MCF 10A (cell line): ENCODE data around the gene OMA1. TPM values are rescaled to one million over a fixed set of nuclear protein-coding genes. Genes with fewer than 3 reads are reported as not detected.

ENCODE experiments used
- BruUV-seq: library from RNA; stranded (reverse); fragments of 400-500 nt; replicated peaks from 2 replicates; lab custom pipeline; 2021; lab: Mats Ljungman, UMichigan
- CTCF ChIA-PET: fragments of 300-600 bp; sonication (Branson Sonifier 250); formaldehyde crosslinking; extraction: SDS; loops from one replicate; lab custom pipeline; 2021; ENCODE audit warnings: antibody characterized with exemption, inconsistent platforms; lab: Yijun Ruan, JAX
- POLR2A ChIA-PET: fragments of 300-600, 350-650 bp; sonication (Branson Sonifier 250); formaldehyde crosslinking; extraction: SDS; loops from one replicate; lab custom pipeline; 2020; ENCODE audit warnings: antibody characterized with exemption, inconsistent platforms; lab: Yijun Ruan, JAX
- DNase-seq: peaks from one replicate; pipeline ENCODE4 v3.0.0-alpha.2; 2018; ENCODE audit not compliant: unreplicated experiment
- H3K27ac Mint-ChIP-seq: one replicate; pipeline ENCODE4 v1.8.0; 2022; ENCODE audit warnings: mild to moderate bottlenecking, low read depth, mixed read lengths; ENCODE audit not compliant: unreplicated experiment
- H3K27me3 Mint-ChIP-seq: one replicate; pipeline ENCODE4 v1.8.0; 2022; ENCODE audit warnings: mixed read lengths; ENCODE audit not compliant: insufficient read depth, unreplicated experiment
- H3K36me3 Mint-ChIP-seq: one replicate; pipeline ENCODE4 v1.8.0; 2022; ENCODE audit warnings: mild to moderate bottlenecking, moderate library complexity, mixed read lengths; ENCODE audit not compliant: insufficient read depth, unreplicated experiment
- H3K4me1 Mint-ChIP-seq: one replicate; pipeline ENCODE4 v1.8.0; 2022; ENCODE audit warnings: mixed read lengths; ENCODE audit not compliant: insufficient read depth, unreplicated experiment
- H3K4me3 Mint-ChIP-seq: one replicate; pipeline ENCODE4 v1.8.0; 2022; ENCODE audit warnings: mild to moderate bottlenecking, moderate library complexity, mixed read lengths; ENCODE audit not compliant: unreplicated experiment
- H3K9me3 Mint-ChIP-seq: one replicate; pipeline ENCODE4 v1.8.0; 2022; ENCODE audit warnings: mixed read lengths; ENCODE audit not compliant: unreplicated experiment
- intact Hi-C: fragments of 100-400 bp; cut with micrococcal nuclease; formaldehyde crosslinking; loops from 2 replicates; pipeline ENCODE4 v1.14.1; 2022
- total RNA-seq: library from RNA; stranded (reverse); gene quantifications from 2 replicates; pipeline ENCODE4 v1.2.3, GENCODE V29; 2022
- TF ChIP-seq, protein P1 (sequence below): fragments of 200-600 bp; IDR thresholded peaks from one replicate; pipeline ENCODE4 v1.8.0; 2022; ENCODE audit warnings: antibody characterized with exemption, mild to moderate bottlenecking; ENCODE audit not compliant: unreplicated experiment

Gene OMA1
- total RNA-seq, 1 experiment from 2014 or later: 15.7 TPM

- peak overlapping the region; percentile 70 for H3K27ac Mint-ChIP-seq
- peaks cover 29% of the 10 kb centered on the region for H3K4me1 Mint-ChIP-seq
- intact Hi-C loops: no loop called here
- H3K36me3 Mint-ChIP-seq: no peaks in the 10 kb centered on the region
- H3K9me3 Mint-ChIP-seq: no peaks in the 10 kb centered on the region
- TF ChIP-seq, protein P1, sequence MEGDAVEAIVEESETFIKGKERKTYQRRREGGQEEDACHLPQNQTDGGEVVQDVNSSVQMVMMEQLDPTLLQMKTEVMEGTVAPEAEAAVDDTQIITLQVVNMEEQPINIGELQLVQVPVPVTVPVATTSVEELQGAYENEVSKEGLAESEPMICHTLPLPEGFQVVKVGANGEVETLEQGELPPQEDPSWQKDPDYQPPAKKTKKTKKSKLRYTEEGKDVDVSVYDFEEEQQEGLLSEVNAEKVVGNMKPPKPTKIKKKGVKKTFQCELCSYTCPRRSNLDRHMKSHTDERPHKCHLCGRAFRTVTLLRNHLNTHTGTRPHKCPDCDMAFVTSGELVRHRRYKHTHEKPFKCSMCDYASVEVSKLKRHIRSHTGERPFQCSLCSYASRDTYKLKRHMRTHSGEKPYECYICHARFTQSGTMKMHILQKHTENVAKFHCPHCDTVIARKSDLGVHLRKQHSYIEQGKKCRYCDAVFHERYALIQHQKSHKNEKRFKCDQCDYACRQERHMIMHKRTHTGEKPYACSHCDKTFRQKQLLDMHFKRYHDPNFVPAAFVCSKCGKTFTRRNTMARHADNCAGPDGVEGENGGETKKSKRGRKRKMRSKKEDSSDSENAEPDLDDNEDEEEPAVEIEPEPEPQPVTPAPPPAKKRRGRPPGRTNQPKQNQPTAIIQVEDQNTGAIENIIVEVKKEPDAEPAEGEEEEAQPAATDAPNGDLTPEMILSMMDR: no peak
- CTCF ChIA-PET: interaction anchor here (0.6 to 5.3 kb wide), 8 partner anchors 10 to 1753 kb away, joined by 3 to 58 read pairs (median 4); partner anchors contain the start of gene OMA1
- H3K27me3 Mint-ChIP-seq: no peaks in the 10 kb centered on the region
- BruUV-seq: no TSS peak
- peak; percentile 69 for DNase-seq
- POLR2A ChIA-PET: interaction anchor here (0.6 to 9.8 kb wide), 13 partner anchors 11 to 1177 kb away, joined by 3 to 151 read pairs (median 7); partner anchors contain the start of gene OMA1
- peak overlapping the region; percentile 89 for H3K4me3 Mint-ChIP-seq
Measured at GRCh38 chr1:58573705-58574591, 27.4 kb upstream of the OMA1 start.

GRCh38 chr1:58573138-58573537, 26.6 kb upstream of the OMA1 start:
- ChIA-PET CTCF (interaction anchor here (0.6 to 5.3 kb wide), 9 partner anchors 11 to 1279 kb away, joined by 3 to 58 read pairs (median 3); partner anchors contain the start of gene OMA1), POLR2A (interaction anchor here (0.7 to 9.8 kb wide), 17 partner anchors 11 to 1177 kb away, joined by 3 to 151 read pairs (median 7); partner anchors contain the start of gene OMA1)
- Mint-ChIP-seq H3K4me1 (peaks cover 32% of the 10 kb centered on the region), H3K9me3 (no peaks in the 10 kb centered on the region), H3K36me3 (no peaks in the 10 kb centered on the region), H3K4me3 (peak overlapping the region; percentile 89), H3K27ac (peak overlapping the region; percentile 70), H3K27me3 (no peaks in the 10 kb centered on the region)
- no peak for DNase-seq
- TF ChIP-seq, protein P1: no peak
- BruUV-seq: no TSS peak
- intact Hi-C loops: no loop called here

- POLR2A ChIA-PET: interaction anchor here (0.6 to 9.8 kb wide), 18 partner anchors 10 to 360 kb away, joined by 3 to 151 read pairs (median 6); partner anchors contain the start of gene OMA1
- H3K4me3 Mint-ChIP-seq: peak overlapping the region; percentile 89
Measured at GRCh38 chr1:58572690-58573089, 26.2 kb upstream of the OMA1 start.

More at GRCh38 chr1:58572690-58573089, 26.2 kb upstream of the OMA1 start:
- Mint-ChIP-seq H3K27me3 (no peaks in the 10 kb centered on the region), H3K9me3 (no peaks in the 10 kb centered on the region), H3K27ac (peak overlapping the region; percentile 70), H3K36me3 (no peaks in the 10 kb centered on the region), H3K4me1 (peaks cover 32% of the 10 kb centered on the region)
- DNase-seq: peak; percentile 73
- no TSS peak for BruUV-seq
- TF ChIP-seq, protein P1: no peak
- intact Hi-C loops: no loop called here
- CTCF ChIA-PET: interaction anchor here (0.6 to 5.3 kb wide), 10 partner anchors 11 to 1279 kb away, joined by 3 to 58 read pairs (median 3); partner anchors contain the start of gene OMA1
